HEK293 (cell line): Measurements from ENCODE around the gene CDKN2A.

ENCODE experiments used
- CTCF ChIA-PET: fragments of 350-600 bp; formaldehyde crosslinking; extraction: SDS; loops from one replicate; lab custom pipeline; 2021; ENCODE audit warnings: antibody characterized with exemption; lab: Yijun Ruan, JAX
- POLR2A ChIA-PET: fragments of 300-600 bp; formaldehyde crosslinking; extraction: SDS; loops from one replicate; lab custom pipeline; 2020; ENCODE audit warnings: antibody characterized with exemption, inconsistent platforms; lab: Yijun Ruan, JAX
- H3K27ac ChIP-seq: fragments of 200-500 bp; sonication (Bioruptor generic); 2 replicates; pipeline ENCODE4 v1.5.1; 2014; ENCODE audit warnings: low read depth, low read length, control low read depth, inconsistent platforms; ENCODE audit errors: extremely low read depth
- H3K36me3 ChIP-seq, 2 experiments: fragments of 200-500 bp in 1 of 2; sonication (Bioruptor generic) in 1 of 2; 1 replicate in 1 of 2; 2 replicates in 1 of 2; pipeline ENCODE4 v1.5.1; 2014 to 2017; ENCODE audit warnings: inconsistent platforms in 2 of 2, low read length in 2 of 2; ENCODE audit not compliant: control insufficient read depth in 2 of 2, insufficient read depth in 1 of 2
- H3K4me1 ChIP-seq: fragments of 200-500 bp; sonication (Bioruptor generic); 2 replicates; pipeline ENCODE4 v1.5.1; 2014; ENCODE audit warnings: mild to moderate bottlenecking, low read length, inconsistent platforms; ENCODE audit not compliant: control insufficient read depth, insufficient read depth
- H3K4me3 ChIP-seq: 2 replicates; pipeline ENCODE4 v1.5.1; 2011; ENCODE audit warnings: low read depth, mild to moderate bottlenecking, control low read depth, low read length, moderate library complexity
- H3K9me3 ChIP-seq: fragments of 200-500 bp; sonication (Bioruptor generic); 2 replicates; pipeline ENCODE4 v1.5.1; 2014; ENCODE audit warnings: low read depth, low read length, inconsistent platforms; ENCODE audit not compliant: control insufficient read depth, insufficient read depth
- CTCF ChIP-seq: fragments of 450-650 bp; formaldehyde crosslinking; IDR thresholded peaks from 2 replicates; pipeline ENCODE4 v1.5.1; 2016; ENCODE audit warnings: missing biosample characterization, missing genetic modification characterization
- KLF9 ChIP-seq: fragments of 450-650 bp; formaldehyde crosslinking; IDR thresholded peaks from 2 replicates; pipeline ENCODE4 v1.5.1; 2016; ENCODE audit warnings: missing biosample characterization, missing genetic modification characterization, low read depth
- OSR2 ChIP-seq: fragments of 450-650 bp; formaldehyde crosslinking; IDR thresholded peaks from 2 replicates; pipeline ENCODE4 v1.5.1; 2016; ENCODE audit warnings: missing biosample characterization, missing genetic modification characterization
- PRDM10 ChIP-seq: fragments of 450-650 bp; formaldehyde crosslinking; IDR thresholded peaks from 2 replicates; pipeline ENCODE4 v1.5.1; 2016; ENCODE audit warnings: missing biosample characterization, missing genetic modification characterization
- ZNF121 ChIP-seq: fragments of 450-650 bp; formaldehyde crosslinking; IDR thresholded peaks from 2 replicates; pipeline ENCODE4 v1.5.1; 2016; ENCODE audit warnings: missing biosample characterization, missing genetic modification characterization
- ZNF155 ChIP-seq: fragments of 450-650 bp; formaldehyde crosslinking; IDR thresholded peaks from 2 replicates; pipeline ENCODE4 v1.5.1; 2016; ENCODE audit warnings: missing biosample characterization, missing genetic modification characterization
- ZNF184 ChIP-seq: fragments of 450-650 bp; IDR thresholded peaks from 2 replicates; pipeline ENCODE4 v1.5.1; 2018; ENCODE audit warnings: missing biosample characterization, mild to moderate bottlenecking, missing genetic modification characterization
- ZNF223 ChIP-seq: fragments of 450-650 bp; formaldehyde crosslinking; IDR thresholded peaks from 2 replicates; pipeline ENCODE4 v1.5.1; 2016; ENCODE audit warnings: missing biosample characterization, missing genetic modification characterization
- ZNF248 ChIP-seq: fragments of 450-650 bp; formaldehyde crosslinking; IDR thresholded peaks from 2 replicates; pipeline ENCODE4 v1.5.1; 2017; ENCODE audit warnings: missing biosample characterization, missing genetic modification characterization
- ZNF433 ChIP-seq: fragments of 450-650 bp; formaldehyde crosslinking; IDR thresholded peaks from 2 replicates; pipeline ENCODE4 v1.5.1; 2016; ENCODE audit warnings: missing biosample characterization, missing genetic modification characterization, low read depth
- ZNF513 ChIP-seq: fragments of 450-650 bp; IDR thresholded peaks from 2 replicates; pipeline ENCODE4 v1.5.1; 2018; ENCODE audit warnings: missing biosample characterization, missing genetic modification characterization
- ZNF558 ChIP-seq: fragments of 450-650 bp; formaldehyde crosslinking; IDR thresholded peaks from 2 replicates; pipeline ENCODE4 v1.5.1; 2016; ENCODE audit warnings: missing biosample characterization, missing genetic modification characterization
- ZNF670 ChIP-seq: fragments of 450-650 bp; formaldehyde crosslinking; IDR thresholded peaks from 2 replicates; pipeline ENCODE4 v1.5.1; 2016; ENCODE audit warnings: missing biosample characterization, missing genetic modification characterization, low read depth
- TF ChIP-seq, protein P1 (sequence below): fragments of 450-650 bp; formaldehyde crosslinking; IDR thresholded peaks from 2 replicates; pipeline ENCODE4 v1.5.1; 2017; ENCODE audit warnings: missing biosample characterization, missing genetic modification characterization
- TF ChIP-seq, protein P2 (sequence below): fragments of 450-650 bp; formaldehyde crosslinking; IDR thresholded peaks from 2 replicates; pipeline ENCODE4 v1.5.1; 2016; ENCODE audit warnings: missing biosample characterization, missing genetic modification characterization
- TF ChIP-seq, protein P3 (sequence below): fragments of 450-650 bp; formaldehyde crosslinking; IDR thresholded peaks from 2 replicates; pipeline ENCODE4 v1.5.1; 2016; ENCODE audit warnings: missing biosample characterization, missing genetic modification characterization
- TF ChIP-seq, protein P4 (sequence below): fragments of 450-650 bp; formaldehyde crosslinking; IDR thresholded peaks from 2 replicates; pipeline ENCODE4 v1.5.1; 2016; ENCODE audit warnings: missing biosample characterization, missing genetic modification characterization
- TF ChIP-seq, protein P5 (sequence below): fragments of 450-650 bp; formaldehyde crosslinking; IDR thresholded peaks from 2 replicates; pipeline ENCODE4 v1.5.1; 2016; ENCODE audit warnings: missing biosample characterization, missing genetic modification characterization, low read depth
- TF ChIP-seq, protein P6 (sequence below): fragments of 450-650 bp; formaldehyde crosslinking; IDR thresholded peaks from 2 replicates; pipeline ENCODE4 v1.5.1; 2017; ENCODE audit warnings: missing biosample characterization, missing genetic modification characterization
- TF ChIP-seq, protein P7 (sequence below): fragments of 450-650 bp; formaldehyde crosslinking; IDR thresholded peaks from 2 replicates; pipeline ENCODE4 v1.5.1; 2016; ENCODE audit warnings: missing biosample characterization, missing genetic modification characterization

CDKN2A gene

DNA sequence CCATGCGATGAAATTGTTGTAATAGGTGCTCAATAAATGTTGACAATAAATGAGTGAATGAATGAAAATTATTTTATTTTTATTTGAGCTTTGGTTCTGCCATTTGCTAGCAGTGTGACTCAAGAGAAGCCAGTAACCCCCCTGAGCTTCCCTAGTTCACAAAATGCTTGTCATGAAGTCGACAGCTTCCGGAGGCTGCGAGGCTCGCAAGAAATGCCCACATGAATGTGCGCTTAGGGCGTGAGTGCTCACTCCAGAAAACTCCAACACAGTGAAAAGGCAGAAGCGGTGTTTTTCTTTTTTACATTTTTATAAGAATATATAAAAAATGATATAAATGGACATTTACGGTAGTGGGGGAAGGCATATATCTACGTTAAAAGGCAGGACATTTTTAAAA, 26.5 kb downstream of the CDKN2A start (continued):
- TF ChIP-seq, protein P1, sequence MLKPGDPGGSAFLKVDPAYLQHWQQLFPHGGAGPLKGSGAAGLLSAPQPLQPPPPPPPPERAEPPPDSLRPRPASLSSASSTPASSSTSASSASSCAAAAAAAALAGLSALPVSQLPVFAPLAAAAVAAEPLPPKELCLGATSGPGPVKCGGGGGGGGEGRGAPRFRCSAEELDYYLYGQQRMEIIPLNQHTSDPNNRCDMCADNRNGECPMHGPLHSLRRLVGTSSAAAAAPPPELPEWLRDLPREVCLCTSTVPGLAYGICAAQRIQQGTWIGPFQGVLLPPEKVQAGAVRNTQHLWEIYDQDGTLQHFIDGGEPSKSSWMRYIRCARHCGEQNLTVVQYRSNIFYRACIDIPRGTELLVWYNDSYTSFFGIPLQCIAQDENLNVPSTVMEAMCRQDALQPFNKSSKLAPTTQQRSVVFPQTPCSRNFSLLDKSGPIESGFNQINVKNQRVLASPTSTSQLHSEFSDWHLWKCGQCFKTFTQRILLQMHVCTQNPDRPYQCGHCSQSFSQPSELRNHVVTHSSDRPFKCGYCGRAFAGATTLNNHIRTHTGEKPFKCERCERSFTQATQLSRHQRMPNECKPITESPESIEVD (tag by site-specific recombination): no peak
- TF ChIP-seq, protein P2, sequence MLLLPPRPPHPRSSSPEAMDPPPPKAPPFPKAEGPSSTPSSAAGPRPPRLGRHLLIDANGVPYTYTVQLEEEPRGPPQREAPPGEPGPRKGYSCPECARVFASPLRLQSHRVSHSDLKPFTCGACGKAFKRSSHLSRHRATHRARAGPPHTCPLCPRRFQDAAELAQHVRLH: no peak
- TF ChIP-seq ZNF558 (tag by site-specific recombination): no peak
- TF ChIP-seq, protein P3, sequence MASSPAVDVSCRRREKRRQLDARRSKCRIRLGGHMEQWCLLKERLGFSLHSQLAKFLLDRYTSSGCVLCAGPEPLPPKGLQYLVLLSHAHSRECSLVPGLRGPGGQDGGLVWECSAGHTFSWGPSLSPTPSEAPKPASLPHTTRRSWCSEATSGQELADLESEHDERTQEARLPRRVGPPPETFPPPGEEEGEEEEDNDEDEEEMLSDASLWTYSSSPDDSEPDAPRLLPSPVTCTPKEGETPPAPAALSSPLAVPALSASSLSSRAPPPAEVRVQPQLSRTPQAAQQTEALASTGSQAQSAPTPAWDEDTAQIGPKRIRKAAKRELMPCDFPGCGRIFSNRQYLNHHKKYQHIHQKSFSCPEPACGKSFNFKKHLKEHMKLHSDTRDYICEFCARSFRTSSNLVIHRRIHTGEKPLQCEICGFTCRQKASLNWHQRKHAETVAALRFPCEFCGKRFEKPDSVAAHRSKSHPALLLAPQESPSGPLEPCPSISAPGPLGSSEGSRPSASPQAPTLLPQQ: no peak
- no peak for TF ChIP-seq ZNF121 (tag by site-specific recombination)
- TF ChIP-seq, protein P4, sequence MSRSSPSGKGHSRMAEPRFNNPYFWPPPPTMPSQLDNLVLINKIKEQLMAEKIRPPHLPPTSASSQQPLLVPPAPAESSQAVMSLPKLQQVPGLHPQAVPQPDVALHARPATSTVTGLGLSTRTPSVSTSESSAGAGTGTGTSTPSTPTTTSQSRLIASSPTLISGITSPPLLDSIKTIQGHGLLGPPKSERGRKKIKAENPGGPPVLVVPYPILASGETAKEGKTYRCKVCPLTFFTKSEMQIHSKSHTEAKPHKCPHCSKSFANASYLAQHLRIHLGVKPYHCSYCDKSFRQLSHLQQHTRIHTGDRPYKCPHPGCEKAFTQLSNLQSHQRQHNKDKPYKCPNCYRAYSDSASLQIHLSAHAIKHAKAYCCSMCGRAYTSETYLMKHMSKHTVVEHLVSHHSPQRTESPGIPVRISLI (tag by site-specific recombination): no peak
- no peak for TF ChIP-seq ZNF184
- TF ChIP-seq, protein P5, sequence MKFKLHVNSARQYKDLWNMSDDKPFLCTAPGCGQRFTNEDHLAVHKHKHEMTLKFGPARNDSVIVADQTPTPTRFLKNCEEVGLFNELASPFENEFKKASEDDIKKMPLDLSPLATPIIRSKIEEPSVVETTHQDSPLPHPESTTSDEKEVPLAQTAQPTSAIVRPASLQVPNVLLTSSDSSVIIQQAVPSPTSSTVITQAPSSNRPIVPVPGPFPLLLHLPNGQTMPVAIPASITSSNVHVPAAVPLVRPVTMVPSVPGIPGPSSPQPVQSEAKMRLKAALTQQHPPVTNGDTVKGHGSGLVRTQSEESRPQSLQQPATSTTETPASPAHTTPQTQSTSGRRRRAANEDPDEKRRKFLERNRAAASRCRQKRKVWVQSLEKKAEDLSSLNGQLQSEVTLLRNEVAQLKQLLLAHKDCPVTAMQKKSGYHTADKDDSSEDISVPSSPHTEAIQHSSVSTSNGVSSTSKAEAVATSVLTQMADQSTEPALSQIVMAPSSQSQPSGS (tag by site-specific recombination): no peak
- no peak for TF ChIP-seq ZNF248 (tag by site-specific recombination)
- no peak for TF ChIP-seq ZNF513 (tag by site-specific recombination)
- TF ChIP-seq ZNF155 (tag by site-specific recombination): no peak
- TF ChIP-seq ZNF223: no peak

GRCh38 chr9:21967169-21967568, 27.0 kb downstream of the CDKN2A start:
- peaks cover 19 to 59% of the 10 kb centered on the region in 2 experiments for H3K36me3 ChIP-seq
- H3K4me3 ChIP-seq: no peak overlapping the region
- no peaks in the 10 kb centered on the region; the same call in 1 of the 2 replicates for H3K9me3 ChIP-seq
- ChIA-PET CTCF (interaction anchor here (0.7 kb wide), 1 partner anchor 25 kb away, joined by 3 read pairs; no protein-coding TSS in a partner anchor), POLR2A (no interaction called here)
- no peak overlapping the region for H3K27ac ChIP-seq
- H3K4me1 ChIP-seq: peaks cover under 1% of the 10 kb centered on the region; the same call in 1 of the 2 replicates
- TF ChIP-seq ZNF670 (tag by site-specific recombination): no peak
- TF ChIP-seq PRDM10: no peak
- TF ChIP-seq, protein P6, sequence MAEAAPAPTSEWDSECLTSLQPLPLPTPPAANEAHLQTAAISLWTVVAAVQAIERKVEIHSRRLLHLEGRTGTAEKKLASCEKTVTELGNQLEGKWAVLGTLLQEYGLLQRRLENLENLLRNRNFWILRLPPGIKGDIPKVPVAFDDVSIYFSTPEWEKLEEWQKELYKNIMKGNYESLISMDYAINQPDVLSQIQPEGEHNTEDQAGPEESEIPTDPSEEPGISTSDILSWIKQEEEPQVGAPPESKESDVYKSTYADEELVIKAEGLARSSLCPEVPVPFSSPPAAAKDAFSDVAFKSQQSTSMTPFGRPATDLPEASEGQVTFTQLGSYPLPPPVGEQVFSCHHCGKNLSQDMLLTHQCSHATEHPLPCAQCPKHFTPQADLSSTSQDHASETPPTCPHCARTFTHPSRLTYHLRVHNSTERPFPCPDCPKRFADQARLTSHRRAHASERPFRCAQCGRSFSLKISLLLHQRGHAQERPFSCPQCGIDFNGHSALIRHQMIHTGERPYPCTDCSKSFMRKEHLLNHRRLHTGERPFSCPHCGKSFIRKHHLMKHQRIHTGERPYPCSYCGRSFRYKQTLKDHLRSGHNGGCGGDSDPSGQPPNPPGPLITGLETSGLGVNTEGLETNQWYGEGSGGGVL (tag by site-specific recombination): no peak
- no peak for TF ChIP-seq OSR2 (tag by site-specific recombination)
- no peak for TF ChIP-seq KLF9 (tag by site-specific recombination)
- TF ChIP-seq CTCF (tag by site-specific recombination): no peak
- TF ChIP-seq, protein P7, sequence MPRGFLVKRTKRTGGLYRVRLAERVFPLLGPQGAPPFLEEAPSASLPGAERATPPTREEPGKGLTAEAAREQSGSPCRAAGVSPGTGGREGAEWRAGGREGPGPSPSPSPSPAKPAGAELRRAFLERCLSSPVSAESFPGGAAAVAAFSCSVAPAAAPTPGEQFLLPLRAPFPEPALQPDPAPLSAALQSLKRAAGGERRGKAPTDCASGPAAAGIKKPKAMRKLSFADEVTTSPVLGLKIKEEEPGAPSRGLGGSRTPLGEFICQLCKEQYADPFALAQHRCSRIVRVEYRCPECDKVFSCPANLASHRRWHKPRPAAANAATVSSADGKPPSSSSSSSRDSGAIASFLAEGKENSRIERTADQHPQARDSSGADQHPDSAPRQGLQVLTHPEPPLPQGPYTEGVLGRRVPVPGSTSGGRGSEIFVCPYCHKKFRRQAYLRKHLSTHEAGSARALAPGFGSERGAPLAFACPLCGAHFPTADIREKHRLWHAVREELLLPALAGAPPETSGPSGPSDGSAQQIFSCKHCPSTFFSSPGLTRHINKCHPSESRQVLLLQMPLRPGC (tag by site-specific recombination): no peak
- TF ChIP-seq ZNF433 (tag by site-specific recombination): no peak
